GOT3 (cell line): ENCODE results near the gene DPH1.
A peak's percentile ranks its signal among the peaks of the same experiment; 100 is the strongest.

Experiments
- DNase-seq: peaks from one replicate; lab custom pipeline; 2025; ENCODE audit warnings: mixed read lengths; lab: John Stamatoyannopoulos, UW

DPH1 gene

DNA sequence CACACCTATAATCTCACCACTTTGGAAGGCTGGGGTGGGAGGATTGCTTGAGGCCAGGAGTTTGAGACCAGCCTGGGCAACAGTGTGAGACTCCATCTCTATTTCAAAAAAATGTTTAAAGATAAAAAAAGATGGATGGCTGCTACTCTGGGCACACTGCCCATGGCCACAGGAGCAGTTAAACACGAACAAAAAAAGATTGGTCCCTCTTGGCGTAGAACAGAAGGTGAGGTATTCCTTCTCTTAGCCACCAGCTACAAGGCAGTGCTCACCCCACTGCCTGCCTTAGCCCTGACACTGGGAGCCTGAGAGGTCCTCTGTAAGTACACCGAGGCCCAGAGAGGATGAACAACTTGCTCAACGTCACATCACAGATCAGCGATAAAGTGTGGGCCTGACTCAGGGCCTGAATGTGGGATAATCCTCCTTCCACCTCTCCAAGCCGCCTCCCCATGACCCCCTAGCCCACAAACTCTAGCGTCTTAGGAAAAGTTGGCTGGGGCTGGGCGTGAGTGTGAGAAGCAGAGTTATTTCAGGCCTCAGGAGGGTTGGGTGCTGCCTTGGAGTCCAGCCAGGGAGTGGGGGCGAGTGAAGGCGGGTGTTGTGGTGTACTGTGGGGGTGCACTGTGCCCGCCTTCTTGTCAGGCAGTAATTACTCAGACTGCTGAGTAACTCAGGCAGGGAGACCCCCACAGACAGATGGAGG is 2.3 kb upstream of the DPH1 start:
- no peak for DNase-seq

DNA sequence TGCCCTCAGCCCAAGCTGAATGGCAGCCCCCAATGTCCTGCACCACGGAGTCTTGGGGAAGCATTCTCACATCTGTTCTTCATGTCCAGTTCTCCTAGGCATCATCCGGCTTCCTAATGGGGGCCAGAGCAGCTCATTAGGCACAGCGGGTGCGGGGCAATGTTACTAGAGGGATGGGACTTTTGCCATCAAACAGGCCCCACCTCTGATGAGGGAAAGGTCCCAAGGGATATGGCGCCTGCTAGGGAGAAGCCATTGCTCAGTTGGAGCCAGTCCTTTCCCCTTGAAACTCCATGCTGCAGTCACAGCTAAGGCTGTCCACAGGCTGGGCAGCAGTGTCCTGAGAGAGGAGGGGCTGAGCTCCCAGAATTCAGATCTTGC is 1.7 kb upstream of the DPH1 start:
- no peak for DNase-seq

DNA sequence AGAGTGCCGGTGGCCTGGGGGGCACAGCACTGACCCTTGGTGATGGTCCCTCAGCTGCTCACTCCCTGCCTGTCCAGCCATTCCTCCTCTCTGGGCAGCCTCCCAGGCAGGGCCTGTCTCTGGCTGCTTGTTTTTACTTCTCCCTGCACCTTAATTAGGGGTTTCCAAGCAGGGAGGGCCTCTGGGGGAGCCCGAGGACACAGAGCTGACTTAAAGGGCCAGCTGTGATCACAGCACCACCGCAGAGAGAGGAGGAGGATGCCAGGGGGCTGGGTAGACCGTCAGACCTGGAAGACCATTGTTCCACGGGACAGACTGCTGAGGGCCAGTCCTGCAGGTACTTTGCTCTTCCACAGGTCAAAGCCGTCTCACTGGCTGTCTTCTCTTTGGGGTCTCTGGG is 1.2 kb upstream of the DPH1 start:
- DNase-seq = no peak

DNA sequence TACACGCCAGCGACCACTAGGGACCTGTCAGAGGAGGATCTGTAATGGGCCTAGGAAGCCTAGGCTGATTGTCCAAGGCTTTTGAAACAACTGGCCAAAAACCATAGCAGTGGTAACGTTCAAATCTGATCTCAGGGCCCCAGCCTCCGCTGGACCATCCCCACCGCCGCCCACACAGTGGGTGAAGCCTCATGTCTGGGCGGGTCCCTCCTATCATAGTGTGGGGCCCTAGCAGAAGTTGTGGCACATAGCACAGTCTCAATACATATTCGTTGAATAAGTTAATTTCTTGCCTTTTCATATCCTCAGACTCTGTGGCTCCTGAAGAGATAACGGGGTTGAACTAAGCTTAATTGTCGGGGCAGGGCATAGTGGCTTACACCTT is 818 bp downstream of the DPH1 start:
- no peak for DNase-seq

DNA sequence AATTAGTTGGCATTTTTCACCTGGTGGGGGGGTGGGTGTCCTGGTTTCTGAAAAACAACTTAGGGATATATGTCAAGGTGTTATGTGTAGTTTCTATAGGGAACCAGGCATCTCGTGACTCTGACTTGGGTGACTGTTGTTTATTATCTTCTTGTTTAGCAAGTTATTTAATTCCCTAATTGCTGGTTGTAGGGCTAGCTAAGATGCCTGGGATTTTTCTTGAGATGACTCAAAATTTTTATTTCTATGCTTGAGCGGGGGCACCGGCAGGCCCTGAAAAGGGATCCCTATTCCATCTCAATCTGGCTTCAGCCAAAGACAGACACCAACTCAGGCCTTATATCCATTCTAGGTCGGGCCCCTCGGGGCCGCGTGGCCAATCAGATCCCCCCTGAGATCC is 3.2 kb downstream of the DPH1 start:
- no peak for DNase-seq

DNA sequence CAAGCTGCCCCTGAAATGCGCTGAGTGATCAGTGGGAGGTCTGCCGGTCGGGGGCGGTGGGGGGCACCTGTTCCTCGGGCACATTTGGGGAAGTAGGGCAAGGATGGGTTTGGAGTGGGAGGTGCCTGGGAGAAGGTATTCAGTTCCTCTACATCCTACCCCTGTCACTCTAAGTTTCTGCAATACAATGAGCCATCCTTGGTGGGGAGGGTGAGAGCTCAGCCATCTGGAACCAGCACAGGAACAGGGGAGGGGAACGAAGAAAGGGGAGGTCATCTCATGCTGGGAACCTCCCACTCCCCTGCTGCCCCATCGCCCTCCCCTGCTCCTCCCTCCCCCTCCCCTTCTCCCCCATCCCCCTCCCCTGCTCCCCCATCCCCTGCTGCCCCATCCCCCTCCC is 4.2 kb downstream of the DPH1 start:
- DNase-seq = no peak

DNA sequence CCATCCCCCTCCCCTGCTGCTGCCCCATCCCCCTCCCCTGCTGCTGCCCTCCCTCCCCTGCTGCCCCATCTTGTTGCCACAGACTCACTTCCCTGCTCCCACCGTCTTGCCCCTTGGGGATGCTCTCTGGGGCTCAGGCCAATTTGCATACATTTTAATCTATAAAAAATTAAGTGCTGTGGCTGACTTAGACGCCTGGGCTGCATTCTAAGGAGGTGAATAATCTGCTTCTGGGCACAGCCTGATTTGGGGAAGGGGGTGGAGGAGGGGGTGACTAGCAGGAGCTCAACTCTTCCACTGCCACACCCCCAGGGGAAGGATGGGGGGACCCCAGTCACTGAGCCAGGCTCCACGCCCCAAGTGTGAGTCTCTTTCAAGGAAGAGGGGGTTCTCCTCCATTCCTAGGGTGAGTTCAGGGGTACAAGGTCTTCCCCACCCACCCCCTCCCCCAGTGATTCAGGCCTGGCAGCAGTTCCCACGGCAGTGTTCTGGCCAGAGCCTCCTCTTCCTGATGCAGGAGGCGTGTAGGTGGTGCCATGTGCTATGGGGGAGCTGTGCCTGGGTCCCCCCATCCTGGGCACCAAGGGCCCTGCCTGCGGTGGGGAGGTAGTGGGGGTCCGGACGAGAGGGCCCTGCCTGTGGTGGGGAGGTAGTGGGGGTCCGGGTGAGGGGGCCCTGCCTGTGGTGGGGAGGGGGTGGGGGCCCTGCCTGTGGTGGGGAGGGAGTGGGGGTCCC is 5.0 kb downstream of the DPH1 start:
- peak; percentile 35 for DNase-seq

DNA sequence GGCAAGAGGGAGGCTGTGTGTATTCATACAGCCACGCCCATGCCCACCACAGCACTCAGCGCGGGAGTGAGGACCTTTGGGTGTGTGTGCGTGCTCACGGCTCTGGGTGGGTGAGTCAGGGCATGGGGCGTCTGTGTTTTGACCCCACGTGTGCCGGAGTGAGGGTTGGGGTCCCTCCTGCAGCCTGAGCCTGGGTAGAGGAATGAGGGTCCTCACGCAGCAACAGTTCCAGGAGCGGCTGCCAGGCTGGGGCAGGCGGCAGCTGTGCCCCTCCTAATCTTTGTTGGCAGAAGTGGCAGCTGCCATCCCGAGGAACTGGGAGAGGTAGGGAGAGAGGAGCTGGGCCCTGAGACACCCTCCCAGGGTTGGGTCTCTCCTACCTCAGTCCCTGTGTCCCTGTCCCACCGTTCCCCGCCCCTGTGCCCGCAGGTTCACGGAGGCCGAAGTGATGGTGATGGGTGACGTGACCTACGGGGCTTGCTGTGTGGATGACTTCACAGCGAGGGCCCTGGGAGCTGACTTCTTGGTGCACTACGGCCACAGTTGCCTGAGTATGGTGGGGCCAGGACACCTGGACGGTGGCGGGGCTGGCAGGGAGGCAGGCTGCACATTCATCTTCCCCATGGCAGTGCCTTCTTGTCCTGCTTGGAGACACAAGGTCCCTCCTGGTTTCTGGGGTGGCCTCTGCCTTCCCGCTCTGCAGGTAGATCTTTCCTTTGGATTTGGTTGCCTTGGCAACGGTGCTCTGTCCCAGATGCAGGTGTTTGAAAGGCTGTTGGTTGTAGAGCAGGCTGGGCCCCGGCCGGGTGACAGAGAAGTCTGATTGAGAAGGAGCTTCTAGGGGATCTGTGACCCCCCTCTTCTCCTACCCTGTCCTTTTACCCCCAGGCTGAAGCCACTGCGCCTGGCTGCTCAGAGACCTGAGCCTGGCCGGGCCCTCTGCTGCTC is 5.9 kb downstream of the DPH1 start:
- DNase-seq = no peak

DNA sequence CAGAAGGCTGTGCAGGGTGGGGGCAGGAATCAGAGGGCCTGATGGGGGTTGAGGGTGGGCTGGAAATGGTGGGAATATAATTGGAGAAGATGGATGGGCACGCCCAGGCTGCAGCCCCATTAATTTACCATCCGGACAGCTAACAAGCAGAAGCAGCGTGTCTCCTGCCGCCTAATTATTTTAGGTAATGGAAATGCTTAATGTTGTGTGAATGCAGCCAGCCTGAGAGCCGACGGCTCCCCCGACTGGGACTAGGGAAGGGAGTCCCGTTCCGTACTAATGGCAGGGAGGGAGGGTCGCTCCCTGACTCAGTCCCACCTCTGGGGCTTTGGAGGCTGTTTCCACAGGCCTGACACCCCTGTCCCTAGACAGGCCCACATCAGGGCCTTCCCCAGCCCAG is 7.2 kb downstream of the DPH1 start:
- no peak for DNase-seq

DNA sequence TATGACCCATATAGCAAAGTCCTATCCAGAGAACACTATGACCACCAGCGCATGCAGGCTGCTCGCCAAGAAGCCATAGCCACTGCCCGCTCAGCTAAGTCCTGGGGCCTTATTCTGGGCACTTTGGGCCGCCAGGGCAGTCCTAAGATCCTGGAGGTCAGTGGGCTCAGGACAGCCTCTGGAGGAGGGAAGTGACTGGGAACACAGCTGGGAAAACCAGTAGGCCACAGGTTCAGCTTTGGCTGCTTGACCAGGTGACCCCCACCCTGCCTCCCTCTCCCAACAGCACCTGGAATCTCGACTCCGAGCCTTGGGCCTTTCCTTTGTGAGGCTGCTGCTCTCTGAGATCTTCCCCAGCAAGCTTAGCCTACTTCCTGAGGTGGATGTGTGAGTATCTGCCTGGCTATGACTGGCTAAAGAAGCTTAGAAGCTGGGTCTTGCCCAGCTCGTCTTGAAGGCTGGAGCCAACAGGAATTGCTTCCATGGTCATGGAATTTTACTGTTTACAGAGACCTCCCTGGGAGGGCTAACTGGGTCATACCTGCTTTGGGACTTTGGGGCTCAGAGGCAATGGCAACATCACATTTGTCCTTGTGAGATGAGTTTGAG is 10.4 kb downstream of the DPH1 start:
- DNase-seq = no peak

DNA sequence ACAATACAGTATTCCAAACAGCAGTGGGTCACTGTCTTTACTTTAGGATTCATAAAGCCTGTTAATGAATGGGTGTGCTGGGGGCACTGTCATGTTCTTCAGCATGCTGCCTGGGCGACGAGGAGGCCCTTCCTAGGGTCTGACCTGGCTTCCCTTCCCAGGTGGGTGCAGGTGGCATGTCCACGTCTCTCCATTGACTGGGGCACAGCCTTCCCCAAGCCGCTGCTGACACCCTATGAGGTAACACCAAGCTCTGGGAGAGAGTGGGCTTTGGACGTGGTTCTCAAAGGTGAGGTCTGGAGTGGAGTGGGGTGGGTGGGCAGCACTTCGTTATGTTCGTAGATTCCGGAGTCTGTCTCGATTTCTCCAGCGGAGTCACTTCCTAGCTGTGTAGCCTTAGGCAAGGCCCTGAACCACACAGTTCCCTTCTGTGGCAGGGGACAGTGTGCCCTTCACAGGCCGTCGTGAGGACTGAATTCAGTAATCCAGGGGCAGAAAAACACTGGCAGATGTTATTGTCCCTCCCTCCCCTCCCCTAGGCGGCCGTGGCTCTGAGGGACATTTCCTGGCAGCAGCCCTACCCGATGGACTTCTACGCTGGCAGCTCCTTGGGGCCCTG is 11.1 kb downstream of the DPH1 start:
- no peak for DNase-seq

DNA sequence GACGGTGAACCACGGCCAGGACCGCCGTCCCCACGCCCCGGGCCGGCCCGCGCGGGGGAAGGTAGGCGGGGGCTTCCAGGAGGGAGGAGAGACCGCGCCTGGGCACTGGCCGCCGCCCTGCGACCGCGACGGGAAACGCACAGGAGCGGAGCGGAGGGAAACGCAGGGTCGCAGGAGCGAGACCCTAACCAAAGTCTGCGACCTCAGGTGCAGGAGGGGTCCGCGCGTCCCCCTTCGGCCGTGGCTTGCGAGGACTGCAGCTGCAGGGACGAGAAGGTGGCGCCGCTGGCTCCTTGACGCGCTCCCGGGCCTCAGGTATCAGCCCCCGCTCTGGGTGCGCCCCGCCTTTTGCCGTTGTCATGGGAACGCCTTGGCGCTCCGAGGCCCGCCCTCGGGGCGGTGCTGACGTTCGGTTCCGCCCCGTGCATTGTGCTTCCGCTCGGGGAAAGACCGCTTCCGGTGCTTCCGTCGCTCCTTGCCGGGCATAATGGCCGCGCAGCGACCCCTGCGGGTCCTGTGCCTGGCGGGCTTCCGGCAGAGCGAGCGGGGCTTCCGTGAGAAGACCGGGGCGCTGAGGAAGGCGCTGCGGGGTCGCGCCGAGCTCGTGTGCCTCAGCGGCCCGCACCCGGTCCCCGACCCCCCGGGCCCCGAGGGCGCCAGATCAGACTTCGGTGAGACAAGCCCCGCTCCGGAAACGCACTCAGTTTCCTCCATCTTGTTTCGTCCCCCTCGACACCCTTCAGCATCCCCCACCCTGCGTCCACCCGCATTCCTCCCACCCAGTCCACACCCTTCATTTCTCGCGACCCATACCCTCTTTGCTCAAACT is 11.8 kb downstream of the DPH1 start, which contains the start of gene OVCA2:
Gene OVCA2, plus strand, starts transcription at position 462 of the 829 bp plus-strand sequence. Its CDS starts 26 bp downstream, at position 488.
- DNase-seq = peak; percentile 77

DNA sequence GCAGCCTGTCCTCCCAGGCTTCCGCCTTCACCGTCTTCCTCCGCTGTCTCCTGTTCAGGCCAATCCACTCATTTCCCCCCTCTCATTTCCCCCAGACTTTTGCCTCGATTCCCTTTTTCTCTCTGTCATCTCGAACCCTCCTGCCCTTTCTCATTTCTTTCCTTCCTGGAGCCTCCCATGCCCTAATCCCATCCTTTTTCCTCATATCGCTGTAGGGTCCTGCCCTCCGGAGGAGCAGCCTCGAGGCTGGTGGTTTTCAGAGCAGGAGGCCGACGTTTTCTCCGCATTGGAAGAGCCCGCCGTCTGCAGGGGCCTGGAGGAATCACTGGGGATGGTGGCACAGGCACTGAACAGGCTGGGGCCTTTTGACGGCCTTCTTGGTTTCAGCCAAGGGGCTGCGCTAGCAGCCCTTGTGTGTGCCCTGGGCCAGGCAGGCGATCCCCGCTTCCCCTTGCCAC is 12.5 kb downstream of the DPH1 start:
- DNase-seq = no peak

DNA sequence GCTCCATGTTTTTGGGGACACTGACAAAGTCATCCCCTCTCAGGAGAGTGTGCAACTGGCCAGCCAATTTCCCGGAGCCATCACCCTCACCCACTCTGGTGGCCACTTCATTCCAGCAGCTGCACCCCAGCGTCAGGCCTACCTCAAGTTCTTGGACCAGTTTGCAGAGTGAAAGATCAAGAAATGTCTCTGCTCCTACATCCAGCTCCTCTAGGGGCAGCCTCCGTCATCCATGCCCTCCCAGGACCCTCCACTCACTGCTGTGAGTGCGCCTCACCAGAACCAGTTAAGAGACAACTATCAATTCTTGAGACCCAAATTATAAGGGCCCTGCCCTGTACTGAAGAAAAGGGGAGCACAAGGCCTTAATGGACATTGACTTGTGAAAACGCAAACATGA is 13.0 kb downstream of the DPH1 start:
- DNase-seq = no peak

DNA sequence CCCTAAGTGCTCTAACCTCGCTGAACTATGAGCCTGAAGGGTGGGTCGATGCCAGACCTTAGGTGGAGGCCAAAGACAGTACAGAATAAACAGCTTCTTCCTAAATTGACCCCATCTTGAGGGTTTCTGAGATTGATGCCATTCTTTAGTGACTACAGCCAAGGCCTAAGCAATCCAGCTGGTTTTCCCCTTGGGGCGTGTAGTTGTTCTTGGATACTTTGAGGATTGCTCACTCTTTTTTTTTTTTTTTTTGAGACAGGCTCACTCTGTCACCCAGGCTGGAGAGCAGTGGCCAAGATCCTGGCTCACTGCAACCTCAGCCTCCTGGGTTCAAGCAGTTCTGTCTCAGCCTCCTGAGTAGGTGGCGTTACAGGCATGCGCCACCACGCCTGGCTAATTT is 13.8 kb downstream of the DPH1 start:
- DNase-seq = no peak

DNA sequence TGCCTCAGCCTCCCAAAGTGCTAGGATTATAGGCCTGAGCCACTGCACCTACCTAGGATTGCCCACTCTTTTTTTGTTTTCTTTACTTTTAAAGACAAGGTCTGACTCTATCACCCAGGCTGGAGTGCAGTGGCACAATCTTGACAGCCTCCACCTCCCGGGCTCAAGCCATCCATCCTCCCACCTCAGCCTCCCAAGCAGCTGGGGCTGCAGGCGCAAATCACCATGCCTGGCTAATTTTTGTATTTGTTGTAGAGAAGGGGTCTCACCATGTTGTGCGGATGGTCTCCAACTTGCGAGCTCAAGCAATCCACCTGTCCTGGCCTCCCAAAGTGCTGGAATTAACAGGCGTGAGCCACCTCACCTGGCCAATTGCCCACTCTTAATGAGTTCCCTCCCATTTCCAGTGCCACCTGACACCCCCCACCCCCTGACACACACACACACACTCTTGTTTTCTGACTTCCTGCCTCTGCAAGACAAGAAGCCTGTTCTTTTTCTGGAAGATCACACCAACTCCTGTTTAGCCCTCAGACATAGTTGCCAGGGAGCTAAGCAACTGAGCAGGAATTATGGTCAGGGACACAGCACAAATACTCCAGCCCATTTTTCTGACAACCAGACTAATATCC is 14.4 kb downstream of the DPH1 start:
- DNase-seq = no peak

DNA sequence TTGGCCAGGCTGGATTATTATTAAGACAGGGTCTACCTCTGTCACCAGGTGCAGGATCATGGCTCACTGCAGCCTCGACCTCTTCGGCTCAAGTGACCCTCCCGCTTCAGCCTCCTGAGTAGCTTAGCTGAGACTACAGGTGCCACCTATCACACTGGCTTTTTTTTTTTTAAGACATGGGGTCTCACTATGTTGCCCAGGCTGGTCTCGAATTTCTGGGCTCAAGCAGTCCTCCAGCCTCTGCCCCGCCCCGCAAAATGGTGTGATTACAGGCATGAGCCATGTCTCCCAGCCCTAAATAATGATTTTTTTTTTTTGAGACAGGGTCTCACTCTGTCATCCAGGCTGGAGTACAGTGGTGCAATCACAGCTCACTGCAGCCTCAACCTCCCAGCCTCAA is 17.6 kb downstream of the DPH1 start:
- no peak for DNase-seq

DNA sequence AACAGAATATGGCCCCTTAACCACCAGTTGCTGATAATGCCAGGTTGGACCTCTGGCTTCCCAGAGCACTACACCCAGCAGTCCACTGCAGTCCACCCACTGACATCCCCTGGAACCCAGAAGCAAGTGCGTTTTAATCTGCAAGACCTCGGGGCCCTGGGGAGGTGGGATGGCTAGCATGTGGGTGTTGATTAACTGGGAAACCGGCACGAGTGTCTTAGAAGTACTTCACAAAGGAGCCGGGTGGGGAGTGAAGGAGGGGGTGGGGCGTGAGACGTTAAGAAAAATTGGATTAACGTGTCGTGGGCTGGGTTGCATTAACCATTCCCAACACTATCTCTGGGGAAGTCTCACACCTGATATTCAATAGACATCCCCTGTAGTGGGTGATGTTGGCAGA is 18.9 kb downstream of the DPH1 start:
- DNase-seq = no peak

DNA sequence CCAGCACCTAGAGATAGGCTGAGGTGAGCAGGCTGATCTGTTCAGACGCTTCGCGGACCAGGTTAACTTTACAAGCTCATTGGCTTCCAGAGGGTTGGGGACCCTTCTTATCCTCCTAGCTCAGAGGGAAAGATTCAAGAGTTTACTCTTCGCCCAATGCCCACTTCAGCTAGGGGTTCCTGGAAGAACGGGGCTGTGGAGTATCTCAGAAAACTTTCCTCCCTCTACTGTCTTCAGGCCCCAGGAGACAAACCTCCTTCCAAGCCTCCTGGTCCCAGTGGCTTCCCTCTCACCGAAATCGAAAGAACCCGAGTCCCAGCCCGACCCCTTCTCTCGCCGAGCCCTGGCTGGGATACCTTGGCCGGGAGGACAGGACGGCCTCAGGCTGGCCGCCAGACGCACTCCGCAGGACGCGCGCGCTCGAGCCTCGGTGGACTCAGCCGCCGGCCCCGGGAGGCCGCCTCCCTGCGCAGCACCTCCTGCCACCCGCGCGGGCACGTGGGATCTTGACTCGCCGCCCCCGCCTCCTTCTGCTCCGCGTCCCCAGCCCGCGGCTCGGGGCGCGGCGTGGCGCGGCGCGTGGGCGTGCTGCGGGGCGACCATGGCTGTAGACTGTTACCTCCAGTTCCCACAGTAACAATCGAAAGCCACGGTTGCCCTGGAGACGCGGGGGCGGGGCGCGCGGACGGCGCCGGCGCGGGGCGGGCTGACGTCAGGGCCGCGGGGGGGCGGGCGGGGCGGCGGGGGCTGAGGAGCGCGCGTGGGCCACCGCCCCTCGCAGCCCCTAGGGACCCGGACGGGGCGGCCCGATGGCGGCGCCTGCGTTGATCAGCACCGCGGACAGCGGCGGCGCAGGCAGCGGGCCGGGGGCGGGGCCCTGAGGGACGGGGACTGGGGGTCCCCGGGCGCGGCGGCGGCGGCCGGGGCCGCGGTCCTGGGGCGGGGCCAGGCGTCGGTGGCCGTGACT is 19.7 kb downstream of the DPH1 start:
- DNase-seq = peak; percentile 75
